DMS 273 (cell line): Measurements from ENCODE around the gene NACA.
"Not testable (repeated sequence)": the region's sequence is repeated elsewhere in the genome, so short reads cannot be mapped to it uniquely, and the experiment has no call there.

Experiments
- DNase-seq: peaks from one replicate; lab custom pipeline; 2025; ENCODE audit not compliant: unreplicated experiment; lab: John Stamatoyannopoulos, UW

Gene NACA

GRCh38 chr12:56724701-56724971 lies 463 bp downstream of the NACA start:
- peak; percentile 49 for DNase-seq

GRCh38 chr12:56723889-56724700 lies 1.0 kb downstream of the NACA start:
- peak; percentile 67 for DNase-seq

GRCh38 chr12:56723352-56723751 lies 1.7 kb downstream of the NACA start:
- DNase-seq: no peak

GRCh38 chr12:56722832-56723231 lies 2.3 kb downstream of the NACA start:
- DNase-seq: no peak

- no peak for DNase-seq
These were observed 3.4 kb downstream of the NACA start for GRCh38 chr12:56721721-56722120.

- no peak for DNase-seq
These were observed 3.9 kb downstream of the NACA start for GRCh38 chr12:56721216-56721615.

GRCh38 chr12:56720731-56721151 lies 4.4 kb downstream of the NACA start:
- no peak for DNase-seq

- DNase-seq: no peak
These were observed 6.0 kb downstream of the NACA start for GRCh38 chr12:56719056-56719455.

- no peak for DNase-seq
These were observed 6.5 kb downstream of the NACA start for GRCh38 chr12:56718636-56719035.

GRCh38 chr12:56718149-56718548 lies 7.0 kb downstream of the NACA start:
- DNase-seq: no peak

- DNase-seq: no peak
These were observed 7.9 kb downstream of the NACA start for GRCh38 chr12:56716933-56717880.

GRCh38 chr12:56716458-56716857 lies 8.6 kb downstream of the NACA start:
- DNase-seq: no peak

- DNase-seq: no peak
These were observed 9.3 kb downstream of the NACA start for GRCh38 chr12:56715798-56716197.

GRCh38 chr12:56714431-56714929 lies 10.6 kb downstream of the NACA start:
- DNase-seq: no peak

GRCh38 chr12:56713345-56713744 lies 11.8 kb downstream of the NACA start:
- no peak for DNase-seq

GRCh38 chr12:56709759-56710376 lies 15.2 kb downstream of the NACA start:
- DNase-seq: no peak

GRCh38 chr12:56704522-56704921 lies 20.6 kb downstream of the NACA start:
- not testable (repeated sequence) for DNase-seq

GRCh38 chr12:56699020-56699661 lies 26.0 kb downstream of the NACA start:
- no peak for DNase-seq

GRCh38 chr12:56695327-56696101 lies 29.6 kb downstream of the NACA start:
- DNase-seq: peak; percentile 35

GRCh38 chr12:56694161-56694560 lies 30.9 kb downstream of the NACA start:
- DNase-seq: no peak

- no peak for DNase-seq
These were observed 36.3 kb downstream of the NACA start for GRCh38 chr12:56688846-56689109.
